HCT116 (cell line): Measurements from ENCODE around the gene ACER3.

ENCODE experiments used
- CEBPB ChIP-seq: IDR thresholded peaks from 2 replicates; pipeline ENCODE4 v1.6.1; 2012; ENCODE audit warnings: low read depth
- EZH2phosphoT487 ChIP-seq: fragments of 200-600 bp; IDR thresholded peaks from 2 replicates; pipeline ENCODE4 v1.6.1; 2018; ENCODE audit warnings: antibody characterized with exemption, borderline replicate concordance
- JUND ChIP-seq: IDR thresholded peaks from 2 replicates; pipeline ENCODE4 v1.6.1; 2012
- POLR2A ChIP-seq: IDR thresholded peaks from 2 replicates; pipeline ENCODE4 v1.7.0; 2011; ENCODE audit warnings: borderline replicate concordance; ENCODE audit not compliant: insufficient read depth, insufficient read length; ENCODE audit errors: extremely low read depth
- POLR2AphosphoS5 ChIP-seq: IDR thresholded peaks from 2 replicates; pipeline ENCODE4 v1.6.1; 2011; ENCODE audit warnings: mild to moderate bottlenecking, low read depth, low read length, moderate library complexity
- RAD21 ChIP-seq: IDR thresholded peaks from 2 replicates; pipeline ENCODE4 v1.6.1; 2012; ENCODE audit warnings: low read depth, mild to moderate bottlenecking
- SIN3A ChIP-seq: IDR thresholded peaks from 2 replicates; pipeline ENCODE4 v1.6.1; 2012; ENCODE audit warnings: low read depth
- YY1 ChIP-seq: IDR thresholded peaks from 2 replicates; pipeline ENCODE4 v1.6.1; 2011; ENCODE audit warnings: low read length, low read depth, moderate library complexity, mild to moderate bottlenecking; ENCODE audit not compliant: insufficient replicate concordance; ENCODE audit errors: extremely low read depth
- TF ChIP-seq, protein P1 (sequence below), 3 experiments: fragments of 200-600 bp in 1 of 3; sonication (generic) in 1 of 3; IDR thresholded peaks in 2 of 3; conservative IDR thresholded peaks in 1 of 3; 2 replicates each; pipeline ENCODE4 v1.5.1; 2012 to 2017; ENCODE audit warnings: low read depth in 2 of 3, low read length in 2 of 3, antibody characterized with exemption in 1 of 3, borderline replicate concordance in 1 of 3, control low read depth in 1 of 3, mild to moderate bottlenecking in 1 of 3, mixed read lengths in 1 of 3, mixed run types in 1 of 3, moderate library complexity in 1 of 3; ENCODE audit not compliant: insufficient read depth in 1 of 3
- TF ChIP-seq, protein P2 (sequence below): IDR thresholded peaks from 2 replicates; pipeline ENCODE4 v1.6.1; 2012; ENCODE audit warnings: low read depth
- TF ChIP-seq, protein P3 (sequence below): IDR thresholded peaks from 2 replicates; pipeline ENCODE4 v1.6.1; 2012
- TF ChIP-seq, protein P4 (sequence below): IDR thresholded peaks from 2 replicates; pipeline ENCODE4 v1.6.1; 2012

DNA sequence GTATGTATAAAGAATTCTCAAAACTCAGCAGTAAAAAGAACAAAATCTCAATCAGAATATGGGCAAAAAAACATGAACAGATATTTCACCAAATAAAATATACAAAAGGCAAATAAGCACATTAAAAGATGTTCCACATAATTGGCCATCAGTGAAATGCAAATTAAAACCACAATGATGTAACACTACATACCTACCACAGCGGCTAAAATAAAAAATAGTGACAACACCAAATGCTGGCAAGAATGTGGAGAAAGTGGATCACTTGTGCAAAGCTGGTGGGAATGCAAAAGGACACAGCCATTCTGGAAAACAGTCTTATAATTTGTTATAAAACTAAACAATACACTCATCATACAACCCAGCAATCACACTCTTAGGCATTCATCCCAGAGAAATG, 38.3 kb upstream of the ACER3 start:
- TF ChIP-seq, protein P1, sequence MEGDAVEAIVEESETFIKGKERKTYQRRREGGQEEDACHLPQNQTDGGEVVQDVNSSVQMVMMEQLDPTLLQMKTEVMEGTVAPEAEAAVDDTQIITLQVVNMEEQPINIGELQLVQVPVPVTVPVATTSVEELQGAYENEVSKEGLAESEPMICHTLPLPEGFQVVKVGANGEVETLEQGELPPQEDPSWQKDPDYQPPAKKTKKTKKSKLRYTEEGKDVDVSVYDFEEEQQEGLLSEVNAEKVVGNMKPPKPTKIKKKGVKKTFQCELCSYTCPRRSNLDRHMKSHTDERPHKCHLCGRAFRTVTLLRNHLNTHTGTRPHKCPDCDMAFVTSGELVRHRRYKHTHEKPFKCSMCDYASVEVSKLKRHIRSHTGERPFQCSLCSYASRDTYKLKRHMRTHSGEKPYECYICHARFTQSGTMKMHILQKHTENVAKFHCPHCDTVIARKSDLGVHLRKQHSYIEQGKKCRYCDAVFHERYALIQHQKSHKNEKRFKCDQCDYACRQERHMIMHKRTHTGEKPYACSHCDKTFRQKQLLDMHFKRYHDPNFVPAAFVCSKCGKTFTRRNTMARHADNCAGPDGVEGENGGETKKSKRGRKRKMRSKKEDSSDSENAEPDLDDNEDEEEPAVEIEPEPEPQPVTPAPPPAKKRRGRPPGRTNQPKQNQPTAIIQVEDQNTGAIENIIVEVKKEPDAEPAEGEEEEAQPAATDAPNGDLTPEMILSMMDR (IDR thresholded peaks at IDR 0.05 in 2 of 3, conservative IDR thresholded peaks at IDR 0.05 in 1 of 3; ENCODE audit: borderline replicate concordance in 1 of 3, insufficient read depth in 1 of 3, low read depth in 2 of 3, low read length in 2 of 3): no peak
- TF ChIP-seq YY1 (no peak), SIN3A (no peak), CEBPB (no peak), POLR2A (no peak), RAD21 (no peak), EZH2phosphoT487 (no peak), JUND (no peak), POLR2AphosphoS5 (no peak)
- TF ChIP-seq, protein P2, sequence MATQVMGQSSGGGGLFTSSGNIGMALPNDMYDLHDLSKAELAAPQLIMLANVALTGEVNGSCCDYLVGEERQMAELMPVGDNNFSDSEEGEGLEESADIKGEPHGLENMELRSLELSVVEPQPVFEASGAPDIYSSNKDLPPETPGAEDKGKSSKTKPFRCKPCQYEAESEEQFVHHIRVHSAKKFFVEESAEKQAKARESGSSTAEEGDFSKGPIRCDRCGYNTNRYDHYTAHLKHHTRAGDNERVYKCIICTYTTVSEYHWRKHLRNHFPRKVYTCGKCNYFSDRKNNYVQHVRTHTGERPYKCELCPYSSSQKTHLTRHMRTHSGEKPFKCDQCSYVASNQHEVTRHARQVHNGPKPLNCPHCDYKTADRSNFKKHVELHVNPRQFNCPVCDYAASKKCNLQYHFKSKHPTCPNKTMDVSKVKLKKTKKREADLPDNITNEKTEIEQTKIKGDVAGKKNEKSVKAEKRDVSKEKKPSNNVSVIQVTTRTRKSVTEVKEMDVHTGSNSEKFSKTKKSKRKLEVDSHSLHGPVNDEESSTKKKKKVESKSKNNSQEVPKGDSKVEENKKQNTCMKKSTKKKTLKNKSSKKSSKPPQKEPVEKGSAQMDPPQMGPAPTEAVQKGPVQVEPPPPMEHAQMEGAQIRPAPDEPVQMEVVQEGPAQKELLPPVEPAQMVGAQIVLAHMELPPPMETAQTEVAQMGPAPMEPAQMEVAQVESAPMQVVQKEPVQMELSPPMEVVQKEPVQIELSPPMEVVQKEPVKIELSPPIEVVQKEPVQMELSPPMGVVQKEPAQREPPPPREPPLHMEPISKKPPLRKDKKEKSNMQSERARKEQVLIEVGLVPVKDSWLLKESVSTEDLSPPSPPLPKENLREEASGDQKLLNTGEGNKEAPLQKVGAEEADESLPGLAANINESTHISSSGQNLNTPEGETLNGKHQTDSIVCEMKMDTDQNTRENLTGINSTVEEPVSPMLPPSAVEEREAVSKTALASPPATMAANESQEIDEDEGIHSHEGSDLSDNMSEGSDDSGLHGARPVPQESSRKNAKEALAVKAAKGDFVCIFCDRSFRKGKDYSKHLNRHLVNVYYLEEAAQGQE: no peak
- TF ChIP-seq, protein P3, sequence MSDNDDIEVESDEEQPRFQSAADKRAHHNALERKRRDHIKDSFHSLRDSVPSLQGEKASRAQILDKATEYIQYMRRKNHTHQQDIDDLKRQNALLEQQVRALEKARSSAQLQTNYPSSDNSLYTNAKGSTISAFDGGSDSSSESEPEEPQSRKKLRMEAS: no peak
- TF ChIP-seq, protein P4, sequence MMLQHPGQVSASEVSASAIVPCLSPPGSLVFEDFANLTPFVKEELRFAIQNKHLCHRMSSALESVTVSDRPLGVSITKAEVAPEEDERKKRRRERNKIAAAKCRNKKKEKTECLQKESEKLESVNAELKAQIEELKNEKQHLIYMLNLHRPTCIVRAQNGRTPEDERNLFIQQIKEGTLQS: no peak
